CD14-positive monocyte (primary cell): ENCODE results near the gene SLC39A3. TPM values are rescaled to one million over a fixed set of nuclear protein-coding genes. Genes with fewer than 3 reads are reported as not detected.
A peak's percentile ranks its signal among the peaks of the same experiment; 100 is the strongest.

Experiments
- DNase-seq, 3 donors: peaks; one replicate each; pipeline ENCODE4 v3.0.0-alpha.2; 2011 to 2022
- H2AFZ ChIP-seq: 2 replicates; pipeline ENCODE4 v1.6.0; 2012; ENCODE audit warnings: mild to moderate bottlenecking, low read depth, low read length, inconsistent platforms; ENCODE audit not compliant: insufficient read depth, poor library complexity, severe bottlenecking
- H3K27ac ChIP-seq, 2 donors: 1 replicate in 1 of 2; 2 replicates in 1 of 2; pipeline ENCODE4 v1.5.1; 2012 to 2013; ENCODE audit warnings: low read length in 2 of 2, control low read depth in 1 of 2, inconsistent platforms in 1 of 2, low read depth in 1 of 2, mild to moderate bottlenecking in 1 of 2
- H3K27me3 ChIP-seq, 2 donors: one replicate each; pipeline versions ENCODE4 v1.6.0 to v1.6.1; 2011 to 2013; ENCODE audit warnings: low read length in 2 of 2; ENCODE audit not compliant: control insufficient read depth in 2 of 2, insufficient read depth in 2 of 2
- H3K36me3 ChIP-seq, 2 donors: replicated peaks in 1 of 2; 1 replicate in 1 of 2; 2 replicates in 1 of 2; pipeline versions ENCODE4 v1.5.1 to v1.6.1; 2012 to 2013; ENCODE audit warnings: low read length in 2 of 2, control low read depth in 1 of 2, inconsistent platforms in 1 of 2, mild to moderate bottlenecking in 1 of 2; ENCODE audit not compliant: insufficient read depth in 2 of 2, control insufficient read depth in 1 of 2
- H3K4me1 ChIP-seq, 2 donors: 1 replicate in 1 of 2; 2 replicates in 1 of 2; pipeline versions ENCODE4 v1.5.1 to v1.6.1; 2012 to 2013; ENCODE audit warnings: low read length in 2 of 2, control low read depth in 1 of 2, inconsistent platforms in 1 of 2, mild to moderate bottlenecking in 1 of 2, moderate library complexity in 1 of 2; ENCODE audit not compliant: insufficient read depth in 2 of 2, control insufficient read depth in 1 of 2
- H3K4me2 ChIP-seq: replicated peaks from 2 replicates; pipeline ENCODE3; 2012; ENCODE audit warnings: low read length, moderate library complexity, mild to moderate bottlenecking; ENCODE audit not compliant: poor library complexity, severe bottlenecking; ENCODE audit errors: extremely low read depth
- H3K4me3 ChIP-seq, 3 experiments: fragments of 200-600 bp in 1 of 3; sonication (generic) in 1 of 3; replicated peaks in 1 of 3; 1 replicate in 2 of 3; 2 replicates in 1 of 3; pipeline ENCODE4 v1.5.1; 2011 to 2013; ENCODE audit warnings: low read length in 3 of 3, mild to moderate bottlenecking in 3 of 3, control low read depth in 2 of 3, low read depth in 2 of 3, inconsistent platforms in 1 of 3, moderate library complexity in 1 of 3
- H3K79me2 ChIP-seq: 2 replicates; pipeline ENCODE4 v1.6.0; 2012; ENCODE audit warnings: mild to moderate bottlenecking, control low read depth, inconsistent platforms, low read length, moderate library complexity; ENCODE audit not compliant: insufficient read depth
- H3K9ac ChIP-seq: 2 replicates; pipeline ENCODE4 v1.6.0; 2017; ENCODE audit warnings: low read length, mild to moderate bottlenecking; ENCODE audit not compliant: insufficient read depth, poor library complexity, severe bottlenecking
- H3K9me3 ChIP-seq, 2 donors: replicated peaks in 1 of 2; 1 replicate in 1 of 2; 2 replicates in 1 of 2; pipeline versions ENCODE4 v1.5.1 to v1.6.1; 2012 to 2013; ENCODE audit warnings: low read length in 2 of 2, control low read depth in 1 of 2; ENCODE audit not compliant: control insufficient read depth in 1 of 2, insufficient read depth in 1 of 2
- H4K20me1 ChIP-seq: 2 replicates; pipeline ENCODE4 v1.6.0; 2012; ENCODE audit warnings: mild to moderate bottlenecking, low read length, control low read depth, moderate library complexity; ENCODE audit not compliant: insufficient read depth
- H3K27ac Mint-ChIP-seq, 7 donors: one replicate each; pipeline ENCODE4 v1.8.0; 2020; ENCODE audit warnings: mild to moderate bottlenecking in 7 of 7, mixed read lengths in 7 of 7, moderate library complexity in 6 of 7, inconsistent platforms in 2 of 7
- H3K27me3 Mint-ChIP-seq, 3 donors: one replicate each; pipeline ENCODE4 v1.8.0; 2021 to 2022; ENCODE audit warnings: low read depth in 3 of 3, mild to moderate bottlenecking in 3 of 3, mixed read lengths in 3 of 3, moderate library complexity in 3 of 3, inconsistent platforms in 1 of 3
- H3K36me3 Mint-ChIP-seq, 2 donors: one replicate each; pipeline ENCODE4 v1.8.0; 2020; ENCODE audit warnings: mixed read lengths in 2 of 2, inconsistent platforms in 1 of 2, mild to moderate bottlenecking in 1 of 2
- H3K4me1 Mint-ChIP-seq: one replicate; pipeline ENCODE4 v1.8.0; 2020; ENCODE audit warnings: mild to moderate bottlenecking, mixed read lengths
- H3K4me3 Mint-ChIP-seq, 2 donors: one replicate each; pipeline ENCODE4 v1.8.0; 2020; ENCODE audit warnings: mild to moderate bottlenecking in 2 of 2, mixed read lengths in 2 of 2, moderate library complexity in 1 of 2
- H3K9me3 Mint-ChIP-seq, 7 donors: one replicate each; pipeline ENCODE4 v1.8.0; 2020 to 2022; ENCODE audit warnings: mixed read lengths in 7 of 7, mild to moderate bottlenecking in 6 of 7, moderate library complexity in 6 of 7, inconsistent platforms in 2 of 7
- CTCF ChIP-seq: fragments of 200-600 bp; IDR thresholded peaks from one replicate; pipeline ENCODE4 v1.8.0; 2022; ENCODE audit warnings: antibody characterized with exemption, mild to moderate bottlenecking
- WGBS: methylation state at CpG from one replicate; pipeline ENCODE4 v1.1.5; 2013; ENCODE audit warnings: missing lambda C conversion rate; ENCODE audit not compliant: insufficient coverage; 5-methylcytosine and 5-hydroxymethylcytosine counted together
- intact Hi-C, 2 donors: fragments of 100-400 bp; cut with micrococcal nuclease; formaldehyde crosslinking; loops; one replicate each; pipeline versions ENCODE4 v1.15.0 to v1.15.1; 2023
- polyA minus RNA-seq: library from RNA; depleted of rRNA, polyadenylated mRNA; stranded (reverse); fragments of >200 nt; gene quantifications from 2 replicates; pipeline ENCODE4 v1.2.3, GENCODE V29; 2012
- polyA plus RNA-seq, 3 donors: library from polyadenylated mRNA; depleted of rRNA in 1 of 3; unstranded in 2 of 3; stranded (reverse) in 1 of 3; fragments of 300-500 nt in 2 of 3; fragments of >200 nt in 1 of 3; fragmentation: Illumina TruSeq in 2 of 3; gene quantifications; 1 replicate in 2 of 3; 2 replicates in 1 of 3; pipeline ENCODE4 v1.2.3, GENCODE V29; 2012 to 2021
- total RNA-seq, 12 experiments: library from RNA in 1 of 12; stranded (reverse) in 1 of 12; fragments of 120-200 nt in 1 of 12; gene quantifications; one replicate each; pipeline ENCODE4 v1.2.4 and lab custom pipeline; 2013 to 2026; ENCODE audit warnings: mixed read lengths in 6 of 12, inconsistent platforms in 1 of 12

The SLC39A3 gene
- total RNA-seq (2013): 19.5 TPM
- polyA plus RNA-seq (10 to 100 TPM; 14.2 to 39.5 (median 37.0) TPM), polyA minus RNA-seq (17.6 and 23.6 TPM in 2 replicates), total RNA-seq (lab: John Stamatoyannopoulos, UW) (1.0 to 4.1 (median 3.0) reads per million in 11 experiments)

- peak within 1 kb of the TSS in 1 of 2 donors; percentile 78 for H3K27ac ChIP-seq
- peaks cover 18 to 23% of the 10 kb centered on the region in 2 donors for H3K36me3 ChIP-seq
- H3K9me3 ChIP-seq: no peaks in the 10 kb centered on the region
- H4K20me1 ChIP-seq: no peaks in the 10 kb centered on the region
- peak within 1 kb of the TSS; percentile 99 for H3K4me2 ChIP-seq
- H2AFZ ChIP-seq: peak within 1 kb of the TSS; percentile 95
- WGBS: 0% methylated on average over 44 of the region's 64 CpGs
- peak within 1 kb of the TSS; percentile 81 to 93 (median 90) for H3K4me3 ChIP-seq
- Mint-ChIP-seq H3K4me3 (peak within 1 kb of the TSS; percentile 78 to 82), H3K9me3 (peaks cover 0 to 3% (median 1%) of the 10 kb centered on the region in 7 donors), H3K4me1 (peaks cover 27% of the 10 kb centered on the region), H3K36me3 (peaks cover 22 to 25% of the 10 kb centered on the region in 2 donors), H3K27ac (peak within 1 kb of the TSS in 6 of 7 donors; percentile 37 to 77 (median 52)), H3K27me3 (peaks cover 6 to 15% (median 13%) of the 10 kb centered on the region in 3 donors)
- peak; percentile 96 to 98 (median 97) for DNase-seq
- peaks cover 15 to 26% of the 10 kb centered on the region in 2 donors for H3K4me1 ChIP-seq
- peaks cover 28% of the 10 kb centered on the region for H3K79me2 ChIP-seq
- intact Hi-C loops: loop anchor here in 1 of 2 donors (10.0 kb wide), 1 partner anchor 275 kb away; no protein-coding TSS in a partner anchor
- no peaks in the 10 kb centered on the region for H3K27me3 ChIP-seq
- TF ChIP-seq CTCF: no peak
- peak within 1 kb of the TSS; percentile 84 for H3K9ac ChIP-seq
Observed at GRCh38 chr19:2739602-2740313, at the start of gene SLC39A3. Gene SLC39A3, minus strand, starts transcription at chr19:2740017. Its CDS starts 2,760 bp downstream, at chr19:2737257.

GRCh38 chr19:2788237-2788636 is 48.4 kb upstream of the SLC39A3 start:
- Histone ChIP-seq H3K4me3 (no peak overlapping the region), H3K9me3 (no peaks in the 10 kb centered on the region), H4K20me1 (no peaks in the 10 kb centered on the region), H3K79me2 (peaks cover 38% of the 10 kb centered on the region), H3K4me1 (peaks cover 25 to 28% of the 10 kb centered on the region in 2 donors), H3K4me2 (no peak overlapping the region), H3K27ac (no peak overlapping the region), H2AFZ (no peak overlapping the region), H3K27me3 (no peaks in the 10 kb centered on the region), H3K36me3 (peaks cover 9 to 21% of the 10 kb centered on the region in 2 donors), H3K9ac (no peak overlapping the region)
- no peaks in the 10 kb centered on the region for H3K27me3 Mint-ChIP-seq
- intact Hi-C loops: no loop called here
- H3K4me1 Mint-ChIP-seq: peaks cover 20% of the 10 kb centered on the region
- TF ChIP-seq CTCF: no peak
- no peaks in the 10 kb centered on the region for H3K9me3 Mint-ChIP-seq
- 95% methylated on average over 3 of the region's 5 CpGs for WGBS
- peaks cover 4 to 26% of the 10 kb centered on the region in 2 donors for H3K36me3 Mint-ChIP-seq
- no peak for DNase-seq
- no peak overlapping the region for H3K4me3 Mint-ChIP-seq
- H3K27ac Mint-ChIP-seq: peak overlapping the region in 1 of 7 donors; percentile 32
